Measurements from ENCODE around the gene DIAPH2. TPM values are rescaled to one million over a fixed set of nuclear protein-coding genes. Genes with fewer than 3 reads are reported as not detected.

Gene DIAPH2
- total RNA-seq, 1 donor from 2014 or later, result 7.9 TPM

DNA sequence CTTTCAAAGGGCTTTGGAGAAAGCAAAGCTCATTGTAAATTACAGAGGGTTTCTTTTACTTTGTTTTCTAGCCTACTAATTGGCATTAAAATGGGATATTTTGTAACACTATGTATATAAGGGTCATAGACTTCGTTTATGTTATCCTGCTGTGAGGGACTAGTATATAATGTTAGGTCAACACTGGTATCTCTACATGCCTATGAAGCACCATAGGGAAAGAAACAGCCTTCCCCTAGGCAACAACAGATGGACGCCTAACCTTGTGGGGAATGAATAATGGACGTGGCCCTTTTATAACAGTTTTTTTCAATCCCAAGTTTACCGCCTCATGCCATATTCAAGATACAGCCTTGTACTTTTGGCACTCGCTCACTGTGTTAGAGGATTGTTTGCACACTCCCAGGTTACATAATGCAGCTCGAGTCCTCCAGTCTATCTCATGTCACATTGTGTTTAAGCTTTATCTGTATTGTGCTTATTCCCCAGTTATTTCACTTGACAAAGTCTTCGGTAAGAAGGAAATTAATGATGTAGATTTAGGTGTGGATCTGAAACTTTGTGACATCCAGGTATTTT is 910.1 kb downstream of the DIAPH2 start:
- Histone ChIP-seq H3K36me3 (ENCODE audit: control insufficient read depth, insufficient read depth, low read length) (no peaks in the 10 kb centered on the region), H3K4me3 (ENCODE audit: low read depth, low read length) (no peak overlapping the region), H3K27me3 (ENCODE audit: control insufficient read depth, insufficient read depth, low read length) (no peaks in the 10 kb centered on the region)
- TF ChIP-seq, protein P1, sequence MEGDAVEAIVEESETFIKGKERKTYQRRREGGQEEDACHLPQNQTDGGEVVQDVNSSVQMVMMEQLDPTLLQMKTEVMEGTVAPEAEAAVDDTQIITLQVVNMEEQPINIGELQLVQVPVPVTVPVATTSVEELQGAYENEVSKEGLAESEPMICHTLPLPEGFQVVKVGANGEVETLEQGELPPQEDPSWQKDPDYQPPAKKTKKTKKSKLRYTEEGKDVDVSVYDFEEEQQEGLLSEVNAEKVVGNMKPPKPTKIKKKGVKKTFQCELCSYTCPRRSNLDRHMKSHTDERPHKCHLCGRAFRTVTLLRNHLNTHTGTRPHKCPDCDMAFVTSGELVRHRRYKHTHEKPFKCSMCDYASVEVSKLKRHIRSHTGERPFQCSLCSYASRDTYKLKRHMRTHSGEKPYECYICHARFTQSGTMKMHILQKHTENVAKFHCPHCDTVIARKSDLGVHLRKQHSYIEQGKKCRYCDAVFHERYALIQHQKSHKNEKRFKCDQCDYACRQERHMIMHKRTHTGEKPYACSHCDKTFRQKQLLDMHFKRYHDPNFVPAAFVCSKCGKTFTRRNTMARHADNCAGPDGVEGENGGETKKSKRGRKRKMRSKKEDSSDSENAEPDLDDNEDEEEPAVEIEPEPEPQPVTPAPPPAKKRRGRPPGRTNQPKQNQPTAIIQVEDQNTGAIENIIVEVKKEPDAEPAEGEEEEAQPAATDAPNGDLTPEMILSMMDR (IDR thresholded peaks at IDR 0.05; ENCODE audit: insufficient read depth, low read length, severe bottlenecking), result no peak
- DNase-seq (ENCODE audit: low read depth), result no peak
- no peak for FAIRE-seq

DNA sequence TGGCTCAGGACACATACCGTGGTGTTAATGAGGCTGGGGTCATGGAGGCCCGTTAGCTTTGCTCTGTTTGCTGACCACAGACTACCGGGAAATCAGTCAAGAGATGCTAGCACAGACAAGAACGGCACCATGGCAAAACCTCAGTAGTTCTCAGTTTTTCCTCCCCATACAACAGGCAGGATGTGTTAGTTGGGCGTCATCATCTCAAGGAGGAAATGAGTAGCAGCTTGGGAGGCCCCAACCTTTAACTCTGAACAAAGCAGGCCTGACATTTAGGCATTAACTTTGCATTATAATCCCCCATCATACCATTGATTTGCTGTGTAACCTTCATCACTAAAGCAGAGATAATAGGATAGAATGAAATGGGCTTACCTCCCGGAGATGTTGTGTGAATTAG is 913.3 kb downstream of the DIAPH2 start:
- FAIRE-seq (no peak), DNase-seq (ENCODE audit: low read depth) (no peak)
- no peaks in the 10 kb centered on the region for H3K36me3 ChIP-seq (ENCODE audit: control insufficient read depth, insufficient read depth, low read length)
- H3K4me3 ChIP-seq (ENCODE audit: low read depth, low read length), result no peak overlapping the region
- TF ChIP-seq, protein P1 (IDR thresholded peaks at IDR 0.05; ENCODE audit: insufficient read depth, low read length, severe bottlenecking), result no peak
- H3K27me3 ChIP-seq (ENCODE audit: control insufficient read depth, insufficient read depth, low read length), result no peaks in the 10 kb centered on the region

DNA sequence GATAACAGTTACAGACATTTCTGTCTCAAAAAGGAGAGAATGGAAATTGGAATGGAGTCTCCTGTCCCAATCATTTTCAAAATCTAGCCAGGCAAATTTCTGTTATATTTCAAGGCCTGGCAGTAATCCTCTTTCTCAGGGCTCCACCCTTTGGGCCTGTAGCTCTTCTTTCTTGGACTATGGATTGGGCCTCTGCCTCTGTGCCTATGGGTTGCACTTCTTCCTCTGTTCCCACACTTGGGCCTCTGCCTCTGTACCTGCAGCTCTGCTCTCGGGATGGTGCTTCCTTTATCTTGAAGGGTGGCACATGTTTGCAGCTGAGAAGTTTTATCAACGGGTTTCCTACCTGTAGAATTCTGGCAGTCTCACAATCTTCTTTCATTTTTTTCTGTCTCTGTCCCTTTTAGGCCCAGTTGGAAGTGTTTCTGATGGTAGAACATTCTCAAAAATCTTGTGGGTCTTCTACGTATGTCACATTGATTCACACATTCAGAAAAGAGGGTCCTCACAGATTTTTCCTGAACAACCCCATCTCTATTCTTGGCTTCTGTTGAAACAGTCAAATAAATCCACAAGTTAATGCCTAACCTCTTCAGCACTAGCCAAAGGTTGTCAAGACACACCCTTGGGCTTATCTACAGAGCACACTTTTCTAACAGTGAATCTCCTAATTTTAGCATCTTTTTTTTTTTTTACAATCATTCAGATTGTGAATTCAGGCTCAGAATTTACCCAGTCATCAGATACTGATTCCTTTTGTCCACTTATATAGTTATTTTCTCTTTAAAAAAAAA is 918.0 kb downstream of the DIAPH2 start:
- no peak for FAIRE-seq
- H3K4me3 ChIP-seq (ENCODE audit: low read depth, low read length), result no peak overlapping the region
- H3K27me3 ChIP-seq (ENCODE audit: control insufficient read depth, insufficient read depth, low read length), result no peaks in the 10 kb centered on the region
- DNase-seq (ENCODE audit: low read depth), result no peak
- no peaks in the 10 kb centered on the region for H3K36me3 ChIP-seq (ENCODE audit: control insufficient read depth, insufficient read depth, low read length)
- TF ChIP-seq, protein P1 (IDR thresholded peaks at IDR 0.05; ENCODE audit: insufficient read depth, low read length, severe bottlenecking), result no peak

DNA sequence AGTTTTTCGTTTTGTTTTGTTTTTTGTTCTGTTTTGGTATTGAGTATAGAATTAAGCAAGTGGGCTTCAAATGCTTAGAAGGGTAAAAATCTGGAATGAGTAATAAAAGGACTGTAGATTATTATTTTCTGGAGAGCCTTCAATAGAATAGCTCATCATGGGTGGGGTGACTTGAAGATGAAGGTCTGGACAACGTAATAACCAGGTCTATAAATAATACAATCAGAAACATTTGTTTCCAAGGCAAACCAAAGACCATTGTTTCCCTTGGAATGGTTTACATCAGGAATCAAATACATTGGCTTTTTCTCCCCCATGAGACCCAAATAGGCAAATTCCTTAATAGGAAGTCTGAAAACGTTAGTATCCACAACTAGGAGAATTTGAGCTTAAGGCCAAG is 920.6 kb downstream of the DIAPH2 start:
- Histone ChIP-seq H3K27me3 (ENCODE audit: control insufficient read depth, insufficient read depth, low read length) (no peaks in the 10 kb centered on the region), H3K4me3 (ENCODE audit: low read depth, low read length) (no peak overlapping the region), H3K36me3 (ENCODE audit: control insufficient read depth, insufficient read depth, low read length) (no peaks in the 10 kb centered on the region)
- DNase-seq (ENCODE audit: low read depth) (no peak), FAIRE-seq (no peak)
- TF ChIP-seq, protein P1 (IDR thresholded peaks at IDR 0.05; ENCODE audit: insufficient read depth, low read length, severe bottlenecking), result no peak

DNA sequence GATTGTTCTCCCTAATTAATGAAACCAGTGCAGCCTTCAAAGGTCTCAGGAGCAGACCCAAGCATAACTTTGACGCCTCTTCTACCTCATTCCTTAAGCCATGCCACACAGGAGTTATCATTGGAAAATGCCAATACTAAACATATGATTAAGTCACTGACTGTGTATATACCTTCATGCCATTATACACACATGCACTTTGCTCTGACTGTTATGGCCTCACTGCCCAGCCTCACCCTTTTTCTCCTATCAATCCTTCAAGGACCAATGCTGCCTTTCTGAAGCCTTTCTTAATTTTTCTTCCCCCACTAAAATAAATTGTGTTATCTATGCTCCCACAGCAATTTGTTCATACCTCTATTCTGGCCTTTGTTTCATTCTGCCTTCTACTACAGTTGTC is 924.7 kb downstream of the DIAPH2 start:
- H3K36me3 ChIP-seq (ENCODE audit: control insufficient read depth, insufficient read depth, low read length), result no peaks in the 10 kb centered on the region
- DNase-seq (ENCODE audit: low read depth), result no peak
- TF ChIP-seq, protein P1 (IDR thresholded peaks at IDR 0.05; ENCODE audit: insufficient read depth, low read length, severe bottlenecking), result no peak
- no peak for FAIRE-seq
- no peak overlapping the region for H3K4me3 ChIP-seq (ENCODE audit: low read depth, low read length)
- no peaks in the 10 kb centered on the region for H3K27me3 ChIP-seq (ENCODE audit: control insufficient read depth, insufficient read depth, low read length)
